GM18505 (cell line): Measurements from ENCODE around the gene POLR1E.

Experiments
- ATAC-seq: cut with Tn5 transposase; IDR thresholded peaks from one replicate; pipeline ENCODE4 v1.9.1; 2021; ENCODE audit not compliant: unreplicated experiment
- POLR2A ChIP-seq: IDR thresholded peaks from 4 replicates; pipeline ENCODE4 v1.6.1; 2011; ENCODE audit warnings: borderline replicate concordance; ENCODE audit not compliant: insufficient read depth, insufficient read length; ENCODE audit errors: extremely low read depth

POLR1E gene

GRCh38 chr9:37542488-37542887, 56.7 kb downstream of the POLR1E start:
- no peak for TF ChIP-seq POLR2A
- no peak for ATAC-seq

GRCh38 chr9:37542895-37543294, 57.1 kb downstream of the POLR1E start:
- TF ChIP-seq POLR2A = no peak
- ATAC-seq = no peak

GRCh38 chr9:37543468-37543867, 57.7 kb downstream of the POLR1E start:
- no peak for ATAC-seq
- TF ChIP-seq POLR2A = no peak

GRCh38 chr9:37547328-37547878, 61.7 kb downstream of the POLR1E start:
- TF ChIP-seq POLR2A = no peak
- ATAC-seq = no peak

- no peak for TF ChIP-seq POLR2A
These were observed 63.8 kb downstream of the POLR1E start for GRCh38 chr9:37549527-37549926.

GRCh38 chr9:37550781-37551180, 65.0 kb downstream of the POLR1E start:
- no peak for ATAC-seq
- no peak for TF ChIP-seq POLR2A

More at GRCh38 chr9:37549527-37549926, 63.8 kb downstream of the POLR1E start:
- ATAC-seq = no peak

- TF ChIP-seq POLR2A = no peak
These were observed 65.7 kb downstream of the POLR1E start for GRCh38 chr9:37551468-37551867.

GRCh38 chr9:37551888-37552287, 66.1 kb downstream of the POLR1E start:
- no peak for ATAC-seq
- no peak for TF ChIP-seq POLR2A

More at GRCh38 chr9:37551468-37551867, 65.7 kb downstream of the POLR1E start:
- ATAC-seq = no peak
